CD1c-positive myeloid dendritic cell (primary cell): ENCODE results near the gene CAPZB.

ENCODE experiments used
- DNase-seq: peaks from one replicate; pipeline ENCODE4 v3.0.0-alpha.2; 2016; ENCODE audit errors: extremely low spot score

Gene CAPZB

GRCh38 chr1:19429611-19430010, 55.7 kb downstream of the CAPZB start:
- no peak for DNase-seq

GRCh38 chr1:19427087-19427781, 58.1 kb downstream of the CAPZB start:
- DNase-seq: no peak

- DNase-seq: no peak
These were observed 58.8 kb downstream of the CAPZB start for GRCh38 chr1:19426294-19427086.

GRCh38 chr1:19425646-19426239, 59.6 kb downstream of the CAPZB start:
- no peak for DNase-seq

- no peak for DNase-seq
These were observed 60.4 kb downstream of the CAPZB start for GRCh38 chr1:19424651-19425570.

- DNase-seq: no peak
These were observed 62.2 kb downstream of the CAPZB start for GRCh38 chr1:19423130-19423529.

GRCh38 chr1:19421365-19421764, 64.0 kb downstream of the CAPZB start:
- DNase-seq: no peak

- DNase-seq: no peak
These were observed 64.7 kb downstream of the CAPZB start for GRCh38 chr1:19420606-19421005.

- no peak for DNase-seq
These were observed 65.6 kb downstream of the CAPZB start for GRCh38 chr1:19419691-19420090.

- DNase-seq: peak; percentile 28
These were observed 66.8 kb downstream of the CAPZB start for GRCh38 chr1:19418503-19418971.

GRCh38 chr1:19416921-19417470, 68.3 kb downstream of the CAPZB start:
- DNase-seq: no peak

GRCh38 chr1:19416145-19416544, 69.2 kb downstream of the CAPZB start:
- DNase-seq: no peak

GRCh38 chr1:19414515-19415121, 70.7 kb downstream of the CAPZB start:
- DNase-seq: no peak

- no peak for DNase-seq
These were observed 71.3 kb downstream of the CAPZB start for GRCh38 chr1:19413999-19414398.

GRCh38 chr1:19412654-19413053, 72.7 kb downstream of the CAPZB start:
- DNase-seq: no peak

- DNase-seq: no peak
These were observed 73.7 kb downstream of the CAPZB start for GRCh38 chr1:19411612-19412011.

GRCh38 chr1:19410393-19410792, 74.9 kb downstream of the CAPZB start:
- no peak for DNase-seq

- no peak for DNase-seq
These were observed 75.6 kb downstream of the CAPZB start for GRCh38 chr1:19409477-19410341.

- DNase-seq: no peak
These were observed 77.7 kb downstream of the CAPZB start for GRCh38 chr1:19407494-19408096.

- no peak for DNase-seq
These were observed 78.7 kb downstream of the CAPZB start for GRCh38 chr1:19406680-19407079.
